Gastroesophageal sphincter (tissue), 4 donors: ENCODE results near the gene SELENOW. TPM values are rescaled to one million over a fixed set of nuclear protein-coding genes. Genes with fewer than 3 reads are reported as not detected.

Experiments used
- ATAC-seq: fragments of 150-250 bp; one replicate; pipeline ENCODE4 v1.9.1; 2016; ENCODE audit warnings: mild to moderate bottlenecking, moderate library complexity
- H3K27ac ChIP-seq, 4 donors: fragments of 200-600 bp; sonication (generic) in 3 of 4; 1 replicate in 3 of 4; 2 replicates in 1 of 4; pipeline ENCODE4 v1.5.1; 2016 to 2019
- H3K27me3 ChIP-seq: fragments of 200-600 bp; sonication (generic); one replicate; pipeline ENCODE4 v1.5.1; 2019
- H3K36me3 ChIP-seq, 2 donors: fragments of 200-600 bp; sonication (generic); one replicate each; pipeline ENCODE4 v1.5.1; 2019; ENCODE audit warnings: control low read depth in 1 of 2
- H3K4me1 ChIP-seq, 3 donors: fragments of 200-600 bp; sonication (generic); 1 replicate in 2 of 3; 2 replicates in 1 of 3; pipeline ENCODE4 v1.5.1; 2016 to 2019; ENCODE audit warnings: control low read depth in 2 of 3
- H3K4me3 ChIP-seq, 2 donors: fragments of 200-600 bp; sonication (generic); one replicate each; pipeline ENCODE4 v1.5.1; 2019; ENCODE audit warnings: mild to moderate bottlenecking in 1 of 2, moderate library complexity in 1 of 2
- H3K9me3 ChIP-seq, 3 donors: fragments of 200-600 bp; sonication (generic); one replicate each; pipeline ENCODE4 v1.5.1; 2017 to 2019; ENCODE audit warnings: control low read depth in 2 of 3
- EP300 ChIP-seq: sonication (generic); formaldehyde crosslinking; IDR thresholded peaks from one replicate; pipeline ENCODE4 v1.6.1; 2017; ENCODE audit warnings: antibody characterized with exemption, mild to moderate bottlenecking
- POLR2A ChIP-seq, 2 donors: fragments of 450-650 bp; IDR thresholded peaks; one replicate each; pipeline ENCODE4 v1.6.1; 2017; ENCODE audit warnings: antibody characterized with exemption in 2 of 2, mild to moderate bottlenecking in 2 of 2, moderate library complexity in 1 of 2
- POLR2AphosphoS5 ChIP-seq: sonication (generic); formaldehyde crosslinking; IDR thresholded peaks from one replicate; pipeline ENCODE4 v1.6.1; 2017; ENCODE audit warnings: antibody characterized with exemption
- WGBS, 2 donors: methylation state at CpG; one replicate each; pipeline ENCODE4 v1.1.5; 2018; ENCODE audit warnings: low coverage in 1 of 2; 5-methylcytosine and 5-hydroxymethylcytosine counted together
- small RNA-seq, 4 donors: library from RNA; depleted of rRNA; stranded (forward); fragments of <200 nt; gene quantifications; one replicate each; pipeline ENCODE3, GENCODE V24; 2016
- total RNA-seq, 4 donors: library from RNA; depleted of rRNA; stranded (reverse); fragments of >200 nt; gene quantifications; one replicate each; pipeline ENCODE4 v1.1.0, GENCODE V29; 2016
- TF ChIP-seq, protein P1 (sequence below), 4 experiments: fragments of 200-600 bp in 2 of 4; fragments of 450-650 bp in 2 of 4; sonication (generic) in 1 of 4; IDR thresholded peaks; one replicate each; pipeline ENCODE4 v1.5.1; 2017 to 2019; ENCODE audit warnings: antibody characterized with exemption in 4 of 4, mild to moderate bottlenecking in 2 of 4, moderate library complexity in 2 of 4

The SELENOW gene
- total RNA-seq, 4 donors from 2014 or later = 1,196 to 1,646 (median 1,370) TPM

DNA sequence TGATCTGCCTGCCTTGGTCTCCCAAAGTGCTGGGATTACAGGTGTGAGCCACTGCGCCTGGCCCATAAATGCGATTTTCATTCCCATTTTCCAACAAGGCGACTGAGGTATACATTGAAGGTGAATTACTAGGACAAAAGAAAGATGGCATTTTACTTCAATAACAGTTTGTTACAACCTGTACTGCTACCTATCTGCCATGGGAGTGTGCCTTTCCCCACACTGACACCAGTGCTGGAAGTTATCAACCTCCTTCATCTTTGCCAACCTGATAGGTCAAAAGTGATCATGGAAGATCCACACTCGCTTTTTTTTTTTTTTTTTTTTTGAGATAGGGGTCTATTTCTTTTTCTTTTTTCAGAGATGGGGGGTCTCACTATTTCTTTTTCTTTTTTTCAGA lies 54.2 kb downstream of the SELENOW start:
- H3K4me3 ChIP-seq = no peak overlapping the region
- no peaks in the 10 kb centered on the region for H3K9me3 ChIP-seq
- H3K27ac ChIP-seq = no peak overlapping the region
- H3K27me3 ChIP-seq = peaks cover 36% of the 10 kb centered on the region
- WGBS, 2 donors = 88% methylated on average over 4 of the region's 4 CpGs; no CpG with 5 or more reads in 1 of the 2 donors
- no peaks in the 10 kb centered on the region for H3K36me3 ChIP-seq
- TF ChIP-seq POLR2AphosphoS5 (no peak), POLR2A (IDR thresholded peaks at IDR 0.05) (no peak), EP300 (no peak)
- TF ChIP-seq, protein P1, sequence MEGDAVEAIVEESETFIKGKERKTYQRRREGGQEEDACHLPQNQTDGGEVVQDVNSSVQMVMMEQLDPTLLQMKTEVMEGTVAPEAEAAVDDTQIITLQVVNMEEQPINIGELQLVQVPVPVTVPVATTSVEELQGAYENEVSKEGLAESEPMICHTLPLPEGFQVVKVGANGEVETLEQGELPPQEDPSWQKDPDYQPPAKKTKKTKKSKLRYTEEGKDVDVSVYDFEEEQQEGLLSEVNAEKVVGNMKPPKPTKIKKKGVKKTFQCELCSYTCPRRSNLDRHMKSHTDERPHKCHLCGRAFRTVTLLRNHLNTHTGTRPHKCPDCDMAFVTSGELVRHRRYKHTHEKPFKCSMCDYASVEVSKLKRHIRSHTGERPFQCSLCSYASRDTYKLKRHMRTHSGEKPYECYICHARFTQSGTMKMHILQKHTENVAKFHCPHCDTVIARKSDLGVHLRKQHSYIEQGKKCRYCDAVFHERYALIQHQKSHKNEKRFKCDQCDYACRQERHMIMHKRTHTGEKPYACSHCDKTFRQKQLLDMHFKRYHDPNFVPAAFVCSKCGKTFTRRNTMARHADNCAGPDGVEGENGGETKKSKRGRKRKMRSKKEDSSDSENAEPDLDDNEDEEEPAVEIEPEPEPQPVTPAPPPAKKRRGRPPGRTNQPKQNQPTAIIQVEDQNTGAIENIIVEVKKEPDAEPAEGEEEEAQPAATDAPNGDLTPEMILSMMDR (IDR thresholded peaks at IDR 0.05) = no peak
- ATAC-seq = no peak
- no peaks in the 10 kb centered on the region for H3K4me1 ChIP-seq

Small RNA genes lying within 50 kb of the gene (small RNA-seq; reads per million reads assigned to genes)
- gene AC008745.1 (0 reads per million in 4 donors), gene SNORD23 (0 reads per million in 4 donors)

Other genes with a start within 250 kb of the SELENOW start
- under 1 TPM in 1 of 4 donors, not detected in 3; 0.05 TPM for gene ZNF541, start 205.6 kb upstream of the SELENOW start, total RNA-seq
- gene BICRA, start 169.6 kb upstream of the SELENOW start, total RNA-seq = 10 to 100 TPM in 2 of 4 donors, 1 to 10 TPM in 2; 6.5 to 29.1 (median 11.5) TPM
- 100 to 1,000 TPM; 149 to 383 (median 159) TPM for gene EHD2, start 65.3 kb upstream of the SELENOW start, total RNA-seq
- 100 to 1,000 TPM; 332 to 592 (median 362) TPM for gene NOP53, start 33.2 kb upstream of the SELENOW start, total RNA-seq
- not detected for gene TPRX1, start 25.8 kb downstream of the SELENOW start, total RNA-seq
- not detected for gene CRX, start 43.2 kb downstream of the SELENOW start, total RNA-seq
- not detected for gene TPRX2, start 80.5 kb downstream of the SELENOW start, total RNA-seq
- gene SULT2A1, start 107.6 kb downstream of the SELENOW start, total RNA-seq = not detected
- gene BSPH1, start 213.5 kb downstream of the SELENOW start, total RNA-seq = not detected
- gene ELSPBP1, start 215.9 kb downstream of the SELENOW start, total RNA-seq = not detected